Neural progenitor cell (in vitro differentiated cells): ENCODE data around the gene TRAK2.

ENCODE experiments used
- EZH2 ChIP-seq: fragments of 200-600 bp; sonication (generic); IDR thresholded peaks from 2 replicates; pipeline ENCODE4 v1.6.1; 2017; ENCODE audit warnings: antibody characterized with exemption, mild to moderate bottlenecking, moderate library complexity
- EZH2phosphoT487 ChIP-seq: fragments of 200-600 bp; sonication (generic); IDR thresholded peaks from 2 replicates; pipeline ENCODE4 v1.6.1; 2017; ENCODE audit warnings: antibody characterized with exemption
- TF ChIP-seq, protein P1 (sequence below): fragments of 200-600 bp; sonication (generic); IDR thresholded peaks from 2 replicates; pipeline ENCODE4 v1.5.1; 2017; ENCODE audit warnings: antibody characterized with exemption, mild to moderate bottlenecking

DNA sequence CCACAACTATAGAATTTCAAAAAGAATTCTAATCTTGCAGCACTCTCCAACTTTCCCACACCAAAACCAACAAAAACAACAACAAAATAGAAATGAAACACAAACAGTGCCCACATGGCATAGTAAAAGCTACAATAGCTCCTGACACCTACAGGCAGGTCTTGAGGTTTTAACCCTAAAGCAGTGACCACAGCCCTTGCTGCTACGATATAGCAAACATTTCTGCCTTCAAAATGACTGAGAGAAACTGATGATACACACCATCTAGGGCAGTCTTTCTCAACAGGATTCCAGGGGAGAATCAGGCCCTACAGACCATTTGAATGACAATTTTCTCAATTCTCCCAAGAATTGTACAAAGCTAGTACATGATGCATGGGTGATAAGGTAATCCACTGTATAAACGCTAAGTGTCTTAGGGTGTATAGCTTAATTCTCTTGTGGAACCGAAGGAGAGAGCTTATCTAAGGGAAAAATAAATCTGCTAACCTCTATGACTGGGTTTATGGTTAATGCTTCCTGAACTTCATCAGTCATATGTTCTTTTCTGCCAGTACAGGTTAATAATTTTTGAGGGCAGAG is 46.5 kb downstream of the TRAK2 start:
- TF ChIP-seq, protein P1, sequence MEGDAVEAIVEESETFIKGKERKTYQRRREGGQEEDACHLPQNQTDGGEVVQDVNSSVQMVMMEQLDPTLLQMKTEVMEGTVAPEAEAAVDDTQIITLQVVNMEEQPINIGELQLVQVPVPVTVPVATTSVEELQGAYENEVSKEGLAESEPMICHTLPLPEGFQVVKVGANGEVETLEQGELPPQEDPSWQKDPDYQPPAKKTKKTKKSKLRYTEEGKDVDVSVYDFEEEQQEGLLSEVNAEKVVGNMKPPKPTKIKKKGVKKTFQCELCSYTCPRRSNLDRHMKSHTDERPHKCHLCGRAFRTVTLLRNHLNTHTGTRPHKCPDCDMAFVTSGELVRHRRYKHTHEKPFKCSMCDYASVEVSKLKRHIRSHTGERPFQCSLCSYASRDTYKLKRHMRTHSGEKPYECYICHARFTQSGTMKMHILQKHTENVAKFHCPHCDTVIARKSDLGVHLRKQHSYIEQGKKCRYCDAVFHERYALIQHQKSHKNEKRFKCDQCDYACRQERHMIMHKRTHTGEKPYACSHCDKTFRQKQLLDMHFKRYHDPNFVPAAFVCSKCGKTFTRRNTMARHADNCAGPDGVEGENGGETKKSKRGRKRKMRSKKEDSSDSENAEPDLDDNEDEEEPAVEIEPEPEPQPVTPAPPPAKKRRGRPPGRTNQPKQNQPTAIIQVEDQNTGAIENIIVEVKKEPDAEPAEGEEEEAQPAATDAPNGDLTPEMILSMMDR = no peak
- TF ChIP-seq EZH2phosphoT487 (no peak), EZH2 (no peak)
